Measurements from ENCODE around the gene TRAPPC14.

Gene TRAPPC14

DNA sequence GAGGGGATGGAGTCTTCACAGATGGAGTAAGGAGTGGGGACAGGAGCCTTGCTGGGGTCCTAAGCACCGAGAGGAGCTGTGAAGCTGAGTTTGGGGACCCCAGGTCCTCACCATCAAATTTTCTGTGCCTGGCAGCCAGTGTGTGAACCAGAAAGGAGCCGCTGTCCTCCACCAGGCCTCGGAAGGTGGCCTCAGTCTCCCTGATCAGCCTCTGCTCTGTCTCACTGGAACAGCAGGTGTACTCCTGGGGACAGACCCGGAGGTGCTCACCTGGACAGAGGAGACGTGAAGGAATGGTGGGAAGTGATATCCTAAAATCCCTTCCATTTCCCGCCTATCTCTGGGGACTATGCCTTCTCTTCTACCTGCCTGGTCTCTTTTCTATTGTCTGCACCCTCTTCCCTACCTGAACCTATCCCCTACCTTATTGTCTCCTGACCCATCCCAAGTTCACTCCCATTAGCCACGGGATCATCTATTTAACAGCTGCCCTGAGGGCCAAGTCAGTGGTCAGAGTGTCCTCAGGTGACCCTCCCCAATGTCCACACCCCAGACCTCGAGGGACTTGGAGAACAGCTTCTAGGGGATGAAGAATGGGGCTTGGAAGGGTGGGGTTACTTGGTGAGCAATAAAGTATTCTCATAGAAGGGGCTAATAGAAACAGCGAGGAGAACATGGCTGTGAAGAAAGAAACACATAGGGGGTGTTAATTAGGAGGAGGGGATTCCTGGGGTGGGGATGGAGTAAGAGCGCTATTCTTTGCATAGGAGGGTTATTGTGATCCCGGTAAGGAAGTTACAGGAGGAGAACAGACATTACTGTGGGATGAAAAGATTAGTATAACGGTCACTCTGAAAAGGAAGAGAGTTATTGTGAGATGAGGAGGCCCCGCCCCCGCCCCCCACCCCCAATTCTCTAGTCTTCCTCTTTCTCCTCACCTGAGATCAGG is 17.8 kb upstream of the TRAPPC14 start:
- Histone ChIP-seq H3K18ac (ENCODE audit: low read length) (peak overlapping the region; percentile 75), H3K56ac (ENCODE audit: low read length) (peak overlapping the region; percentile 94), H2BK5ac (ENCODE audit: low read length) (no peak overlapping the region), H3K79me1 (ENCODE audit: low read length) (peaks cover 6% of the 10 kb centered on the region), H3K4me2 (ENCODE audit: low read length) (peak overlapping the region; percentile 78), H3K36me3 (ENCODE audit: control insufficient read depth, insufficient read depth, low read length) (no peaks in the 10 kb centered on the region), H3K4ac (ENCODE audit: low read depth, low read length) (peak overlapping the region; percentile 64), H2BK120ac (ENCODE audit: low read depth, low read length) (no peak overlapping the region), H3K4me3 (ENCODE audit: low read length) (peak overlapping the region; percentile 86), H3K27me3 (ENCODE audit: insufficient read depth, low read length, poor library complexity) (no peaks in the 10 kb centered on the region), H2AK5ac (ENCODE audit: low read length) (no peak overlapping the region), H3K9ac (ENCODE audit: low read length) (peak overlapping the region; percentile 85), H3K4me1 (ENCODE audit: control insufficient read depth, low read depth, low read length) (peaks cover 3% of the 10 kb centered on the region), H4K5ac (ENCODE audit: low read length) (no peak overlapping the region), H3K79me2 (ENCODE audit: control insufficient read depth, insufficient read depth, low read length) (peaks cover 2% of the 10 kb centered on the region), H3K27ac (ENCODE audit: low read depth, low read length) (no peak overlapping the region), H2BK15ac (replicated peaks; ENCODE audit: low read depth) (no peak overlapping the region), H3K23ac (ENCODE audit: low read length) (no peak overlapping the region), H4K8ac (ENCODE audit: low read depth, low read length) (no peak overlapping the region)
- DNase-seq = no peak
- WGBS (ENCODE audit: extremely low coverage, insufficient coverage, low lambda C conversion rate) = no CpG with 5 or more reads among the region's 14 CpGs

GRCh38 chr7:100175296-100175935 is 16.9 kb upstream of the TRAPPC14 start:
- Histone ChIP-seq H3K4ac (ENCODE audit: low read depth, low read length) (no peak overlapping the region), H3K56ac (ENCODE audit: low read length) (no peak overlapping the region), H3K18ac (ENCODE audit: low read length) (no peak overlapping the region), H3K23ac (ENCODE audit: low read length) (no peak overlapping the region), H4K8ac (ENCODE audit: low read depth, low read length) (no peak overlapping the region), H2BK120ac (ENCODE audit: low read depth, low read length) (no peak overlapping the region), H3K27me3 (ENCODE audit: insufficient read depth, low read length, poor library complexity) (no peaks in the 10 kb centered on the region), H2BK15ac (replicated peaks; ENCODE audit: low read depth) (no peak overlapping the region), H4K5ac (ENCODE audit: low read length) (no peak overlapping the region), H3K79me1 (ENCODE audit: low read length) (peaks cover 6% of the 10 kb centered on the region), H2AK5ac (ENCODE audit: low read length) (no peak overlapping the region), H2BK5ac (ENCODE audit: low read length) (no peak overlapping the region), H3K27ac (ENCODE audit: low read depth, low read length) (no peak overlapping the region), H3K36me3 (ENCODE audit: control insufficient read depth, insufficient read depth, low read length) (no peaks in the 10 kb centered on the region), H3K9ac (ENCODE audit: low read length) (no peak overlapping the region), H3K4me2 (ENCODE audit: low read length) (no peak overlapping the region), H3K79me2 (ENCODE audit: control insufficient read depth, insufficient read depth, low read length) (peaks cover 2% of the 10 kb centered on the region), H3K4me3 (ENCODE audit: low read length) (no peak overlapping the region), H3K4me1 (ENCODE audit: control insufficient read depth, low read depth, low read length) (peaks cover 5% of the 10 kb centered on the region)
- DNase-seq = no peak
- no CpG with 5 or more reads among the region's 14 CpGs for WGBS (ENCODE audit: extremely low coverage, insufficient coverage, low lambda C conversion rate)

DNA sequence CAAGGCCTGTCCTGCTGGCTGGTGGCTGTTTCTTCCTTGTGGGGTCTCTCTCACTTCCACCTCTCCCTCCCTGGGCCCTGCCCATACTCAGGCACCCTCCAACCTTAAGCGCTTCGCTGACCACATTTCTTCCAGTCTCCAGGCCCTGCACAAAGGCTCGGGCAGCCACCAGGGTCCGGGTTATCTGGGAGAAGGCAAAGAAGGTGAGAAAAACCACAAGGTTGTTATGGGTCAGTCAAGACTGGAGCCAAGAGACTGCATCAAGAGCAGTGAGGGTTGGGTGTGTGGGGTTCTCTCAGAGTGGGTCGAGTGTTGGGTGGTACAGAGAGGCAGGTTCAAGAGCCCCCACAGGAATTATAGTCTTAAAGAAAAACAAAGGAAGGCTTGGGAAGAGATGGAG is 16.1 kb upstream of the TRAPPC14 start:
- Histone ChIP-seq H2AK5ac (ENCODE audit: low read length) (no peak overlapping the region), H2BK5ac (ENCODE audit: low read length) (no peak overlapping the region), H3K4me2 (ENCODE audit: low read length) (no peak overlapping the region), H3K4me3 (ENCODE audit: low read length) (no peak overlapping the region), H3K4ac (ENCODE audit: low read depth, low read length) (no peak overlapping the region), H3K27me3 (ENCODE audit: insufficient read depth, low read length, poor library complexity) (no peaks in the 10 kb centered on the region), H3K56ac (ENCODE audit: low read length) (no peak overlapping the region), H4K5ac (ENCODE audit: low read length) (no peak overlapping the region), H3K79me1 (ENCODE audit: low read length) (peaks cover 6% of the 10 kb centered on the region), H2BK15ac (replicated peaks; ENCODE audit: low read depth) (no peak overlapping the region), H4K8ac (ENCODE audit: low read depth, low read length) (no peak overlapping the region), H3K23ac (ENCODE audit: low read length) (no peak overlapping the region), H3K4me1 (ENCODE audit: control insufficient read depth, low read depth, low read length) (peaks cover 5% of the 10 kb centered on the region), H3K27ac (ENCODE audit: low read depth, low read length) (no peak overlapping the region), H3K79me2 (ENCODE audit: control insufficient read depth, insufficient read depth, low read length) (peaks cover 2% of the 10 kb centered on the region), H3K9ac (ENCODE audit: low read length) (no peak overlapping the region), H2BK120ac (ENCODE audit: low read depth, low read length) (no peak overlapping the region), H3K18ac (ENCODE audit: low read length) (no peak overlapping the region), H3K36me3 (ENCODE audit: control insufficient read depth, insufficient read depth, low read length) (no peaks in the 10 kb centered on the region)
- no CpG with 5 or more reads among the region's 5 CpGs for WGBS (ENCODE audit: extremely low coverage, insufficient coverage, low lambda C conversion rate)
- no peak for DNase-seq

DNA sequence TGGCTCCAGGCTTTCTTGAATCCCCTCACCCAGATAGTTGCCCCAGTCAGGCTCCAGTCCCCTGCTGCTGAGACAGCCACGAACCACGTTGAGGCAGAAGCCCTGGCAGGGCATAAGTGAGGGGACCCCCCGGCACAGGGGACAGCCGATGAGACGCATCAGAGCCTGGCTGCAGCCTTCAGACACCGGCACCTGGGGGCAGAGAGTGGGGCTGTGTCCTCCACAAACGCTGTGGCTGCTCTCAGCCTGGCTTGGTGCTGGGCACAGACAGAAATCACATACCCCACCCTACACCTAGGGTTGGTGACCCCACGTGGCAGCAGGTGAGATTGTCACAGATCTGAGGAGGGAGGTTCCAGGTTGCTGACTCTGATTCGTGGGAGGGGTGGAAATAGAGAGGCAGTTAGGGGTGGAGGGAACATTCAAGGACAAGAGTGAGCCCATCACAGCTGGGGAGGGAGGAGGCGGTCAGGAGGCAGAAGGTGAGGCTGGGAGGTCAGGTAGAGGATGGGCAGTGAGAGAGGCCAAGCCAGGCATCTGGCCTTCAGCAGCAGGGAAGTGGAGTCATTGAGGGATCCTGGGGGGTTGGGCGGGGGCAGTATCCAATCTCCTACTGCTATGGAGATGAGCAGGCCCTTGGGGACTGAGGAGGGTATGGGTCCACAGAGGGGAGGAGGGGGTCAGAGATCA is 15.4 kb upstream of the TRAPPC14 start:
- H4K8ac ChIP-seq (ENCODE audit: low read depth, low read length) = no peak overlapping the region
- peaks cover 6% of the 10 kb centered on the region for H3K79me1 ChIP-seq (ENCODE audit: low read length)
- no peak overlapping the region for H3K23ac ChIP-seq (ENCODE audit: low read length)
- H3K4ac ChIP-seq (ENCODE audit: low read depth, low read length) = no peak overlapping the region
- H3K4me2 ChIP-seq (ENCODE audit: low read length) = no peak overlapping the region
- no peak overlapping the region for H3K4me3 ChIP-seq (ENCODE audit: low read length)
- no peak overlapping the region for H2BK120ac ChIP-seq (ENCODE audit: low read depth, low read length)
- no peak overlapping the region for H3K56ac ChIP-seq (ENCODE audit: low read length)
- H2BK5ac ChIP-seq (ENCODE audit: low read length) = no peak overlapping the region
- H3K18ac ChIP-seq (ENCODE audit: low read length) = no peak overlapping the region
- peaks cover 2% of the 10 kb centered on the region for H3K79me2 ChIP-seq (ENCODE audit: control insufficient read depth, insufficient read depth, low read length)
- no peak overlapping the region for H3K27ac ChIP-seq (ENCODE audit: low read depth, low read length)
- no peak for DNase-seq
- no peak overlapping the region for H4K5ac ChIP-seq (ENCODE audit: low read length)
- no peak overlapping the region for H2BK15ac ChIP-seq (replicated peaks; ENCODE audit: low read depth)
- H3K4me1 ChIP-seq (ENCODE audit: control insufficient read depth, low read depth, low read length) = peaks cover 5% of the 10 kb centered on the region
- no peak overlapping the region for H3K9ac ChIP-seq (ENCODE audit: low read length)
- WGBS (ENCODE audit: extremely low coverage, insufficient coverage, low lambda C conversion rate) = no CpG with 5 or more reads among the region's 11 CpGs
- H3K36me3 ChIP-seq (ENCODE audit: control insufficient read depth, insufficient read depth, low read length) = no peaks in the 10 kb centered on the region
- H2AK5ac ChIP-seq (ENCODE audit: low read length) = no peak overlapping the region
- no peaks in the 10 kb centered on the region for H3K27me3 ChIP-seq (ENCODE audit: insufficient read depth, low read length, poor library complexity)

DNA sequence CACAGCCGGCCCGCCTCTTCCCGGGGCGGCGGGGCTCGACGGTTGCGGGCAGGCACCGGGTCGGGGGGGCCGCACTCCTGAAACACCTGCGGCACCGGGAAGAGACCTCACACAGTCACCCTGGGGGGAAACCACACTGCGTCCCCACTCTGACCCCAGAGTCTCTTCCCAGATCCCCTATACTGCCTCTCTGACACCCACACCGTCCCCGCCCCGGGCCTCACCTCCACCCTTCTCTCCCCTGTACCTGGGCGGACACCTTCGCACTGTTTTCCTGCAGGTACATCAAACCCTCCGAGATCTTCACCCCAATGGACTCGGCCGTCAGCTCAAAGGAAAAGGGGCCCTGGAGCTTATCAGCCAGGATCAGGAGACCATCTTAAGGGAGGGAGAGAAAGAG is 13.3 kb upstream of the TRAPPC14 start:
- Histone ChIP-seq H2BK5ac (ENCODE audit: low read length) (no peak overlapping the region), H2BK120ac (ENCODE audit: low read depth, low read length) (no peak overlapping the region), H2BK15ac (replicated peaks; ENCODE audit: low read depth) (no peak overlapping the region), H3K9ac (ENCODE audit: low read length) (no peak overlapping the region), H3K23ac (ENCODE audit: low read length) (no peak overlapping the region), H3K79me2 (ENCODE audit: control insufficient read depth, insufficient read depth, low read length) (peaks cover 2% of the 10 kb centered on the region), H3K56ac (ENCODE audit: low read length) (no peak overlapping the region), H4K8ac (ENCODE audit: low read depth, low read length) (no peak overlapping the region), H3K4me3 (ENCODE audit: low read length) (no peak overlapping the region), H4K5ac (ENCODE audit: low read length) (no peak overlapping the region), H3K79me1 (ENCODE audit: low read length) (peaks cover 6% of the 10 kb centered on the region), H3K4ac (ENCODE audit: low read depth, low read length) (no peak overlapping the region), H3K4me1 (ENCODE audit: control insufficient read depth, low read depth, low read length) (peaks cover 12% of the 10 kb centered on the region), H3K27ac (ENCODE audit: low read depth, low read length) (no peak overlapping the region), H3K4me2 (ENCODE audit: low read length) (peak overlapping the region; percentile 4), H3K36me3 (ENCODE audit: control insufficient read depth, insufficient read depth, low read length) (no peaks in the 10 kb centered on the region), H2AK5ac (ENCODE audit: low read length) (no peak overlapping the region), H3K27me3 (ENCODE audit: insufficient read depth, low read length, poor library complexity) (no peaks in the 10 kb centered on the region), H3K18ac (ENCODE audit: low read length) (peak overlapping the region; percentile 18)
- no CpG with 5 or more reads among the region's 22 CpGs for WGBS (ENCODE audit: extremely low coverage, insufficient coverage, low lambda C conversion rate)
- no peak for DNase-seq

Data from mesendoderm (in vitro differentiated cells).